GM12801 (cell line): ENCODE measurements around the gene TRHDE.

Experiments used
- TF ChIP-seq, protein P1 (sequence below): IDR thresholded peaks from one replicate; pipeline ENCODE4 v1.5.1; 2011; ENCODE audit warnings: control low read depth; ENCODE audit not compliant: insufficient read length; ENCODE audit errors: extremely low read depth

Gene TRHDE, protein sequence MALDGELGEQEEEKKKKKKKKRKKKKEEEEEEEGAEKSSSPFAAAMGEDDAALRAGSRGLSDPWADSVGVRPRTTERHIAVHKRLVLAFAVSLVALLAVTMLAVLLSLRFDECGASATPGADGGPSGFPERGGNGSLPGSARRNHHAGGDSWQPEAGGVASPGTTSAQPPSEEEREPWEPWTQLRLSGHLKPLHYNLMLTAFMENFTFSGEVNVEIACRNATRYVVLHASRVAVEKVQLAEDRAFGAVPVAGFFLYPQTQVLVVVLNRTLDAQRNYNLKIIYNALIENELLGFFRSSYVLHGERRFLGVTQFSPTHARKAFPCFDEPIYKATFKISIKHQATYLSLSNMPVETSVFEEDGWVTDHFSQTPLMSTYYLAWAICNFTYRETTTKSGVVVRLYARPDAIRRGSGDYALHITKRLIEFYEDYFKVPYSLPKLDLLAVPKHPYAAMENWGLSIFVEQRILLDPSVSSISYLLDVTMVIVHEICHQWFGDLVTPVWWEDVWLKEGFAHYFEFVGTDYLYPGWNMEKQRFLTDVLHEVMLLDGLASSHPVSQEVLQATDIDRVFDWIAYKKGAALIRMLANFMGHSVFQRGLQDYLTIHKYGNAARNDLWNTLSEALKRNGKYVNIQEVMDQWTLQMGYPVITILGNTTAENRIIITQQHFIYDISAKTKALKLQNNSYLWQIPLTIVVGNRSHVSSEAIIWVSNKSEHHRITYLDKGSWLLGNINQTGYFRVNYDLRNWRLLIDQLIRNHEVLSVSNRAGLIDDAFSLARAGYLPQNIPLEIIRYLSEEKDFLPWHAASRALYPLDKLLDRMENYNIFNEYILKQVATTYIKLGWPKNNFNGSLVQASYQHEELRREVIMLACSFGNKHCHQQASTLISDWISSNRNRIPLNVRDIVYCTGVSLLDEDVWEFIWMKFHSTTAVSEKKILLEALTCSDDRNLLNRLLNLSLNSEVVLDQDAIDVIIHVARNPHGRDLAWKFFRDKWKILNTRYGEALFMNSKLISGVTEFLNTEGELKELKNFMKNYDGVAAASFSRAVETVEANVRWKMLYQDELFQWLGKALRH

GRCh38 chr12:72272091-72272661, at the start of gene TRHDE:
TSS of gene TRHDE (plus strand) at chr12:72272370. CDS start at chr12:72272644, 274 bp downstream.
- TF ChIP-seq, protein P1, sequence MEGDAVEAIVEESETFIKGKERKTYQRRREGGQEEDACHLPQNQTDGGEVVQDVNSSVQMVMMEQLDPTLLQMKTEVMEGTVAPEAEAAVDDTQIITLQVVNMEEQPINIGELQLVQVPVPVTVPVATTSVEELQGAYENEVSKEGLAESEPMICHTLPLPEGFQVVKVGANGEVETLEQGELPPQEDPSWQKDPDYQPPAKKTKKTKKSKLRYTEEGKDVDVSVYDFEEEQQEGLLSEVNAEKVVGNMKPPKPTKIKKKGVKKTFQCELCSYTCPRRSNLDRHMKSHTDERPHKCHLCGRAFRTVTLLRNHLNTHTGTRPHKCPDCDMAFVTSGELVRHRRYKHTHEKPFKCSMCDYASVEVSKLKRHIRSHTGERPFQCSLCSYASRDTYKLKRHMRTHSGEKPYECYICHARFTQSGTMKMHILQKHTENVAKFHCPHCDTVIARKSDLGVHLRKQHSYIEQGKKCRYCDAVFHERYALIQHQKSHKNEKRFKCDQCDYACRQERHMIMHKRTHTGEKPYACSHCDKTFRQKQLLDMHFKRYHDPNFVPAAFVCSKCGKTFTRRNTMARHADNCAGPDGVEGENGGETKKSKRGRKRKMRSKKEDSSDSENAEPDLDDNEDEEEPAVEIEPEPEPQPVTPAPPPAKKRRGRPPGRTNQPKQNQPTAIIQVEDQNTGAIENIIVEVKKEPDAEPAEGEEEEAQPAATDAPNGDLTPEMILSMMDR: no peak

DNA sequence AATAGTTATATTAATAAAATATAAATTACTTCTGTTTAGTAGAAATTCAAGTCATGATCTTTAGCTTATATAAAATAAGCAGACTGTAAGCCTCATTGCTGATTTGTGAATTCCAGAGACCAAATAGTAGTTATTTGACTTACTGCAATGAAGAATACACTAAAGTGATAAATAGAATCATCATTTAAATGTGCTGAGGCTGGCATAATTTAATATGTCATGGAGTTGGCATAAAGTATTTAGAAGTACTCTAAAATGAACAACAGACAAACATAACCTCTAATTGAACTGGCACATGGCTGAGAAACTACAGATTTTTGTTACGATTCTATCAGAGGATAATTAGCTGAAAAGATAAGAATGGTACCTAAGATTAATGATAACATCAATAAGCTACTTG, 45.7 kb upstream of the TRHDE start:
- TF ChIP-seq, protein P1: no peak

- TF ChIP-seq, protein P1: no peak
These were observed 43.7 kb upstream of the TRHDE start for GRCh38 chr12:72228424-72228823.

- TF ChIP-seq, protein P1: no peak
These were observed 41.6 kb upstream of the TRHDE start for GRCh38 chr12:72230589-72230988.

- TF ChIP-seq, protein P1: no peak
These were observed 37.3 kb upstream of the TRHDE start for GRCh38 chr12:72234886-72235285.

GRCh38 chr12:72236071-72236705, 36.0 kb upstream of the TRHDE start:
- TF ChIP-seq, protein P1: no peak
